Testis (tissue), 2 donors: ENCODE data around the gene TMEM37.

Experiments used
- POLR2A ChIP-seq: fragments of 450-650 bp; IDR thresholded peaks from one replicate; pipeline ENCODE4 v1.6.1; 2017; ENCODE audit warnings: antibody characterized with exemption, mild to moderate bottlenecking, moderate library complexity
- TF ChIP-seq, protein P1 (sequence below), 3 experiments: fragments of 450-650 bp in 2 of 3; fragments of 200-600 bp in 1 of 3; sonication (generic) in 1 of 3; IDR thresholded peaks; one replicate each; pipeline ENCODE4 v1.5.1; 2016 to 2019; ENCODE audit warnings: antibody characterized with exemption in 3 of 3, mild to moderate bottlenecking in 2 of 3, moderate library complexity in 1 of 3

GRCh38 chr2:119417908-119418307, 13.7 kb upstream of the TMEM37 start:
- TF ChIP-seq, protein P1, sequence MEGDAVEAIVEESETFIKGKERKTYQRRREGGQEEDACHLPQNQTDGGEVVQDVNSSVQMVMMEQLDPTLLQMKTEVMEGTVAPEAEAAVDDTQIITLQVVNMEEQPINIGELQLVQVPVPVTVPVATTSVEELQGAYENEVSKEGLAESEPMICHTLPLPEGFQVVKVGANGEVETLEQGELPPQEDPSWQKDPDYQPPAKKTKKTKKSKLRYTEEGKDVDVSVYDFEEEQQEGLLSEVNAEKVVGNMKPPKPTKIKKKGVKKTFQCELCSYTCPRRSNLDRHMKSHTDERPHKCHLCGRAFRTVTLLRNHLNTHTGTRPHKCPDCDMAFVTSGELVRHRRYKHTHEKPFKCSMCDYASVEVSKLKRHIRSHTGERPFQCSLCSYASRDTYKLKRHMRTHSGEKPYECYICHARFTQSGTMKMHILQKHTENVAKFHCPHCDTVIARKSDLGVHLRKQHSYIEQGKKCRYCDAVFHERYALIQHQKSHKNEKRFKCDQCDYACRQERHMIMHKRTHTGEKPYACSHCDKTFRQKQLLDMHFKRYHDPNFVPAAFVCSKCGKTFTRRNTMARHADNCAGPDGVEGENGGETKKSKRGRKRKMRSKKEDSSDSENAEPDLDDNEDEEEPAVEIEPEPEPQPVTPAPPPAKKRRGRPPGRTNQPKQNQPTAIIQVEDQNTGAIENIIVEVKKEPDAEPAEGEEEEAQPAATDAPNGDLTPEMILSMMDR (IDR thresholded peaks at IDR 0.05) = no peak
- TF ChIP-seq POLR2A = no peak
